OCI-LY7 (cell line): ENCODE measurements around the gene USP11. TPM values are rescaled to one million over a fixed set of nuclear protein-coding genes. Genes with fewer than 3 reads are reported as not detected.

Experiments used
- BruUV-seq: library from RNA; stranded (reverse); fragments of 400-500 nt; replicated peaks from 2 replicates; lab custom pipeline; 2021; lab: Mats Ljungman, UMichigan
- CTCF ChIA-PET: fragments of 300-600 bp; sonication (Branson Sonifier 250); formaldehyde crosslinking; loops from one replicate; lab custom pipeline; 2022; ENCODE audit warnings: antibody characterized with exemption; ENCODE audit not compliant: unreplicated experiment; lab: Charles Lee
- POLR2A ChIA-PET: fragments of 300-600 bp; sonication (Branson Sonifier 250); formaldehyde crosslinking; loops from one replicate; lab custom pipeline; 2022; ENCODE audit warnings: antibody characterized with exemption; lab: Charles Lee
- DNase-seq: peaks from one replicate; pipeline ENCODE4 v3.0.0-alpha.2; 2015; ENCODE audit warnings: low spot score
- H2AFZ ChIP-seq: fragments of 200-600 bp; sonication (generic), shearing (Covaris generic); 2 replicates; pipeline ENCODE4 v1.6.1; 2014; ENCODE audit warnings: mild to moderate bottlenecking, antibody characterized with exemption, low read length, moderate library complexity
- H3K27ac ChIP-seq: fragments of 200-600 bp; sonication (generic); 2 replicates; pipeline ENCODE4 v1.5.1; 2014; ENCODE audit warnings: mixed run types, low read depth, mild to moderate bottlenecking, moderate library complexity, low read length, inconsistent platforms; ENCODE audit not compliant: poor library complexity, severe bottlenecking
- H3K36me3 ChIP-seq: fragments of 200-600 bp; sonication (generic); 2 replicates; pipeline ENCODE4 v1.6.1; 2014; ENCODE audit warnings: mild to moderate bottlenecking, antibody characterized with exemption, low read length, moderate library complexity, mixed read lengths; ENCODE audit not compliant: insufficient read depth
- H3K4me1 ChIP-seq: fragments of 200-600 bp; sonication (generic); 2 replicates; pipeline ENCODE4 v1.5.1; 2014; ENCODE audit warnings: mild to moderate bottlenecking, low read length; ENCODE audit not compliant: insufficient read depth, poor library complexity, severe bottlenecking
- H3K4me2 ChIP-seq: fragments of 200-600 bp; sonication (generic); 2 replicates; pipeline ENCODE4 v1.6.1; 2014; ENCODE audit warnings: mild to moderate bottlenecking, low read length
- H3K4me3 ChIP-seq: fragments of 200-600 bp; sonication (generic); 2 replicates; pipeline ENCODE4 v1.5.1; 2014; ENCODE audit warnings: mild to moderate bottlenecking, low read depth, low read length; ENCODE audit not compliant: poor library complexity, severe bottlenecking
- H3K79me2 ChIP-seq: fragments of 200-600 bp; sonication (generic); 2 replicates; pipeline ENCODE4 v1.6.1; 2016; ENCODE audit warnings: low read depth, mild to moderate bottlenecking, low read length, moderate library complexity, mixed read lengths; ENCODE audit not compliant: insufficient read depth
- H3K9me2 ChIP-seq: fragments of 200-600 bp; sonication (generic); 2 replicates; pipeline ENCODE4 v1.6.1; 2016; ENCODE audit warnings: mild to moderate bottlenecking, low read length, mixed read lengths; ENCODE audit not compliant: insufficient read depth
- H3K9me3 ChIP-seq: fragments of 200-600 bp; sonication (generic); 2 replicates; pipeline ENCODE4 v1.6.1; 2014; ENCODE audit warnings: mild to moderate bottlenecking, mixed run types, low read length, mixed read lengths
- H4K20me1 ChIP-seq: fragments of 200-600 bp; sonication (generic); 2 replicates; pipeline ENCODE4 v1.6.1; 2014; ENCODE audit warnings: mild to moderate bottlenecking, antibody characterized with exemption, low read length, moderate library complexity, mixed read lengths; ENCODE audit not compliant: insufficient read depth
- EZH2phosphoT487 ChIP-seq: fragments of 200-600 bp; sonication (generic); IDR thresholded peaks from 2 replicates; pipeline ENCODE4 v1.6.1; 2018; ENCODE audit warnings: low read depth, borderline replicate concordance, mild to moderate bottlenecking, mixed run types, antibody characterized with exemption, low read length, moderate library complexity, mixed read lengths
- intact Hi-C: fragments of 100-400 bp; cut with micrococcal nuclease; formaldehyde crosslinking; loops from one replicate; pipeline ENCODE4 v1.10.0; 2022; ENCODE audit not compliant: unreplicated experiment
- total RNA-seq, 2 experiments: library from RNA; depleted of rRNA in 1 of 2; stranded (reverse); fragments of >200 nt in 1 of 2; shearing (Covaris generic) in 1 of 2; gene quantifications; 2 replicates each; pipeline ENCODE4 v1.2.3, GENCODE V29; 2014 to 2022
- TF ChIP-seq, protein P1 (sequence below): fragments of 200-600 bp; sonication (generic); conservative IDR thresholded peaks from 2 replicates; pipeline ENCODE4 v1.5.1; 2014; ENCODE audit warnings: mild to moderate bottlenecking, antibody characterized with exemption, low read length, moderate library complexity, mixed read lengths

Gene USP11
- total RNA-seq, 2 experiments from 2014 or later = 46.5 to 91.8 TPM

DNA sequence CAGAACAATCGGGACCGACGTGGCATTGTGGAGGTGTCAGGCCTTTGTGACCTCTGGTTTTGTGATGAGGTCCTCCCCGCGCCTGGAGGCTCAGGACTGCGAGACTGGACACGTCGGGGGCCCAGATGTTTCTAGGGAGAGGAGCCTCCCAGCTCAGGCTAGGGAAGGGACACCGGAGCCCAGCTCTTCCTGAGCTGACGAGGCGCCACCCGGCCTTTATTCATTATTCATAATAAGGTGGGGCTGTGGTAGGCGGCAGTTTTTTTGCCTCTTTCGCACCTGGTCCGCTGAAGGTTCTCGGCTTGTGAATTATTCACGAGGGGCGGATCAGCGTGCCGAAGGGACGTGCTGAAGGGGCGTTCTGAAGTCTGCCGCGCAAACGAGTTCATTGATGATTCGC lies 41.5 kb upstream of the USP11 start:
- CTCF ChIA-PET = no interaction called here

DNA sequence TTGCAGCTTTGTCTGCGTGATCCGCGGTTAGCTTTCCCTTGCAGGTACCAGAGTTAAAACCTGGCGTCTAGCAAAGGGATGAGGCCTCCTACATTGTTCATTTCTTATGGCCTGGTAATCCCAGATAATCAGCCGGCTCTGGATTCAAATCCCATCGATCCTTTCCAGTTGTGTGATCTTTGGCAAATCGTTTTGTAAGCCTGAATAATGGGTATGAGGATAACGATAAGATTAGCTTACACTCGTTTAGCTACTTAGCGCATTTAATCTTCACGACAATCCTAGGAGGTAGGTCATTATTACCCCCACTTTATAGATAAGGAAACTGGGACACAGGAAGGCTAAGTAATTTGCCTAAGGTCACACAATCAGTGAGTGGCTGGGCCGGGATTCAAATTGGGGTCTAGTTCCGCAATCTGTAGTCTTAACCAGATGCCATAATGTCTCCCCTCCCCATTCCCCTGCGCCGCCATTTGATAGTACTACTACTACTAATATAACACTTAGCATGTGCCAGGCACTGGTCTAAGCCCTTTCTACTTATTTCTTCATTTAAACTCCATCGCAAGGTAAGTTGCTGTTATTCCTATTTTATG lies 40.9 kb upstream of the USP11 start:
- TF ChIP-seq, protein P1, sequence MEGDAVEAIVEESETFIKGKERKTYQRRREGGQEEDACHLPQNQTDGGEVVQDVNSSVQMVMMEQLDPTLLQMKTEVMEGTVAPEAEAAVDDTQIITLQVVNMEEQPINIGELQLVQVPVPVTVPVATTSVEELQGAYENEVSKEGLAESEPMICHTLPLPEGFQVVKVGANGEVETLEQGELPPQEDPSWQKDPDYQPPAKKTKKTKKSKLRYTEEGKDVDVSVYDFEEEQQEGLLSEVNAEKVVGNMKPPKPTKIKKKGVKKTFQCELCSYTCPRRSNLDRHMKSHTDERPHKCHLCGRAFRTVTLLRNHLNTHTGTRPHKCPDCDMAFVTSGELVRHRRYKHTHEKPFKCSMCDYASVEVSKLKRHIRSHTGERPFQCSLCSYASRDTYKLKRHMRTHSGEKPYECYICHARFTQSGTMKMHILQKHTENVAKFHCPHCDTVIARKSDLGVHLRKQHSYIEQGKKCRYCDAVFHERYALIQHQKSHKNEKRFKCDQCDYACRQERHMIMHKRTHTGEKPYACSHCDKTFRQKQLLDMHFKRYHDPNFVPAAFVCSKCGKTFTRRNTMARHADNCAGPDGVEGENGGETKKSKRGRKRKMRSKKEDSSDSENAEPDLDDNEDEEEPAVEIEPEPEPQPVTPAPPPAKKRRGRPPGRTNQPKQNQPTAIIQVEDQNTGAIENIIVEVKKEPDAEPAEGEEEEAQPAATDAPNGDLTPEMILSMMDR = no peak
- TF ChIP-seq EZH2phosphoT487 = no peak
- Histone ChIP-seq H3K9me2 (no peaks in the 10 kb centered on the region), H3K9me3 (no peaks in the 10 kb centered on the region), H4K20me1 (no peaks in the 10 kb centered on the region), H3K4me3 (peak overlapping the region; percentile 94), H3K79me2 (peaks cover 43% of the 10 kb centered on the region), H2AFZ (peak overlapping the region; percentile 32; the same call in 1 of the 2 replicates), H3K4me1 (peaks cover 30% of the 10 kb centered on the region), H3K4me2 (peak overlapping the region; percentile 96), H3K36me3 (peaks cover 33% of the 10 kb centered on the region), H3K27ac (peak overlapping the region; percentile 99)
- DNase-seq = peak; percentile 87
- BruUV-seq = no TSS peak
- CTCF ChIA-PET = no interaction called here
- intact Hi-C loops = loop anchor here (5.0 kb wide), 1 partner anchor 330 kb away; no protein-coding TSS in a partner anchor
- POLR2A ChIA-PET = interaction anchor here (0.6 to 1.3 kb wide), 3 partner anchors 193 to 663 kb away, joined by 3 to 5 read pairs (median 3); no protein-coding TSS in a partner anchor

More for the DNA sequence above, 41.5 kb upstream of the USP11 start:
- peaks cover 33% of the 10 kb centered on the region for H3K36me3 ChIP-seq
- H3K9me2 ChIP-seq = no peaks in the 10 kb centered on the region
- peaks cover 24% of the 10 kb centered on the region for H3K4me1 ChIP-seq
- H2AFZ ChIP-seq = peak overlapping the region; percentile 32; the same call in 1 of the 2 replicates
- intact Hi-C loops = loop anchor here (5.0 kb wide), 1 partner anchor 331 kb away; no protein-coding TSS in a partner anchor
- H4K20me1 ChIP-seq = no peaks in the 10 kb centered on the region
- peak; percentile 89 for DNase-seq
- peak overlapping the region; percentile 96 for H3K4me2 ChIP-seq
- no TSS peak for BruUV-seq
- no peak for TF ChIP-seq EZH2phosphoT487
- TF ChIP-seq, protein P1 = no peak
- POLR2A ChIA-PET = interaction anchor here (0.6 to 1.4 kb wide), 6 partner anchors 26 to 662 kb away, joined by 3 to 8 read pairs (median 4); partner anchors contain the start of genes NDUFB11, RBM10 and USP11
- H3K4me3 ChIP-seq = peak overlapping the region; percentile 94
- peak overlapping the region; percentile 99 for H3K27ac ChIP-seq
- H3K9me3 ChIP-seq = no peaks in the 10 kb centered on the region
- H3K79me2 ChIP-seq = peaks cover 37% of the 10 kb centered on the region
